GM12874 (cell line): Measurements from ENCODE around the gene GFI1.

Source experiments
- CTCF ChIP-seq: IDR thresholded peaks from 2 replicates; pipeline ENCODE4 v1.5.1; 2011; ENCODE audit warnings: low read depth, mild to moderate bottlenecking, control low read depth, low read length, moderate library complexity; ENCODE audit not compliant: insufficient read depth

Gene GFI1

GRCh38 chr1:92446546-92446945 is 40.2 kb downstream of the GFI1 start:
- TF ChIP-seq CTCF: no peak

GRCh38 chr1:92445865-92446264 is 40.9 kb downstream of the GFI1 start:
- TF ChIP-seq CTCF: no peak

GRCh38 chr1:92444351-92444750 is 42.4 kb downstream of the GFI1 start:
- no peak for TF ChIP-seq CTCF

GRCh38 chr1:92443893-92444292 is 42.8 kb downstream of the GFI1 start:
- no peak for TF ChIP-seq CTCF

- no peak for TF ChIP-seq CTCF
Observed at GRCh38 chr1:92442351-92442750, 44.4 kb downstream of the GFI1 start.

- no peak for TF ChIP-seq CTCF
Observed at GRCh38 chr1:92441697-92442342, 44.9 kb downstream of the GFI1 start.

GRCh38 chr1:92441316-92441696 is 45.4 kb downstream of the GFI1 start:
- TF ChIP-seq CTCF: no peak
